ENCODE measurements around the gene ZRSR2.
"Not testable (repeated sequence)": the region's sequence is repeated elsewhere in the genome, so short reads cannot be mapped to it uniquely, and the experiment has no call there.

The ZRSR2 gene, protein sequence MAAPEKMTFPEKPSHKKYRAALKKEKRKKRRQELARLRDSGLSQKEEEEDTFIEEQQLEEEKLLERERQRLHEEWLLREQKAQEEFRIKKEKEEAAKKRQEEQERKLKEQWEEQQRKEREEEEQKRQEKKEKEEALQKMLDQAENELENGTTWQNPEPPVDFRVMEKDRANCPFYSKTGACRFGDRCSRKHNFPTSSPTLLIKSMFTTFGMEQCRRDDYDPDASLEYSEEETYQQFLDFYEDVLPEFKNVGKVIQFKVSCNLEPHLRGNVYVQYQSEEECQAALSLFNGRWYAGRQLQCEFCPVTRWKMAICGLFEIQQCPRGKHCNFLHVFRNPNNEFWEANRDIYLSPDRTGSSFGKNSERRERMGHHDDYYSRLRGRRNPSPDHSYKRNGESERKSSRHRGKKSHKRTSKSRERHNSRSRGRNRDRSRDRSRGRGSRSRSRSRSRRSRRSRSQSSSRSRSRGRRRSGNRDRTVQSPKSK

DNA sequence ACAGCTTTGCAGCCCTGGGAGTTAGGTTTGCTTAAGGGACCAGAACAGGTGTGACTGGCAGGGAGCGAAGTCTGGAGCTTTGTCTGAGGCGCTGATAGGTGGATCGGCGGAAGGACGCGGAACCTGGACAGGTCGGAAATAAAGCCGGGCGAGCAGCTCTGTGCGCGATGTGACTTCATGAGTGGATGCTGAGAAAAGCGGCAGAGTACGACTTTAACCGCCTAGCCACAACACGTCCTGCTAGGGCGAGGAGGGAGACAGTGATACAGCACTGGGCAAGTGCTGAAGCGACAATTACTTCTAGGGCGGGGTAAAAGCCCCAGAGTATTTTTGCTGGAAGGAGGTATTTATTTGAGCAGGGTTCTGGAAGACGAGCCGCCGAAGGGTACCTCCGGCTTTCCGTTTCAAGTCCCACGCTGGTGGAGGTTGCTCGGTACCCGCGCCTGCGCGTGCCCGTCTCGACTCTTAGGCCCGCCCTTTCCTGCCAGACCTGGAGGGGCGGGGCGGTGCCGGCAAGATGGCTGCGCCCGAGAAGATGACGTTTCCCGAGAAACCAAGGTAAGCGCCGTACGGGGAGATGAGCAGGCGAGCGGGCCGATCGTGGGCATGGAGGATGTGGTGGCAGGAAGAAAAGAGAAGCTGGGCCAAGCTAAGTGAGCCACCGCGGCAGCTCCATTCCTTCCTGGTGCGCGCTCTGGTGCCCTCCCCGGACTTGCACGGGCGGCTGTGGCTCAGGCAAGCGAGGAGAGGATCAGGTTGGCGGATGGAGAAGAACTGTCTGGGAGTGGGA is at the start of gene ZRSR2:
Gene ZRSR2 (plus strand): TSS at position 506 of the 790 bp plus-strand sequence. CDS start 12 bp downstream, at position 518.
- H3K27me3 Mint-ChIP-seq, result no peaks in the 10 kb centered on the region
- H3K9me3 Mint-ChIP-seq, result no peaks in the 10 kb centered on the region
- H3K27ac Mint-ChIP-seq, result no peak within 1 kb of the TSS
- H3K36me3 Mint-ChIP-seq (ENCODE audit: low read depth), result peaks cover 21% of the 10 kb centered on the region
- H3K4me1 Mint-ChIP-seq (ENCODE audit: low read depth), result peaks cover 26% of the 10 kb centered on the region
- intact Hi-C loops (cut with micrococcal nuclease), result loop anchor here (2.0 to 10.0 kb wide), 4 partner anchors 15 to 55 kb away; partner anchors contain the start of gene CA5B
- no peak within 1 kb of the TSS for H3K4me3 Mint-ChIP-seq

DNA sequence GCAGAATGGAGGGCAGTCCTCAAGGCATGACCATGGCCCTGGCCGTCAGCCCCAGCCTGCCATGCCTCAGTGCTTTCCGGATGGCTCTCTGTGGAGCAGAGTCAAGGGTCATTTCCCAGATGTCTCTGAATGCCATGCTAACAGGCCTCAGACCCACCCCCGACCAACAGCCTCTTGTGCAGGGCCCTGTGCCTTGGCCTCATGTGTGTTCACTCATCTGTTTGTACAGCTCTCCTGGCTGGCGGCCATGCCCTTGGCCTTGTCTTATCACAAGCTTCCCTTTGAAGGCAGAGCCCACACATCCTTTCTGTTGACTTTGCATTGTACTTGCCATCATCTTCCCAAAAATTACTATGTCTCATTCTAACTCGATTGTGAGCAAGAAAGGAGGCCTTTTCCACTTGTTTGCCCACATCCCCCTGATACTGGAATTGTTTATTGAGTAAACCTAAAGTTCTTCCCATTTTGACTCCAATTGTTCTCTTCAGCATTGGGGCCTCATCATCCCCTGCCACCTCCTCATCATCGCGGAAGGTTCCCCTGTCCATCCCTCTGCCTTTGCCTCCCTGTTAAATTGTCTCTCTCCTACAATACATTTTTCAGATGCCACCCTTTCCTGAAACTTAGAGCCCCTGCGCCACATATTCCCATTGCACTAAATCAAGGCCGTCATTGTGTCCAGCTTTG is 46.0 kb upstream of the ZRSR2 start:
- Mint-ChIP-seq H3K4me1 (ENCODE audit: low read depth) (peaks cover 24% of the 10 kb centered on the region), H3K27ac (no peak overlapping the region), H3K4me3 (no peak overlapping the region), H3K9me3 (no peaks in the 10 kb centered on the region), H3K36me3 (ENCODE audit: low read depth) (peaks cover 37% of the 10 kb centered on the region), H3K27me3 (no peaks in the 10 kb centered on the region)
- intact Hi-C loops (cut with micrococcal nuclease), result no loop called here

DNA sequence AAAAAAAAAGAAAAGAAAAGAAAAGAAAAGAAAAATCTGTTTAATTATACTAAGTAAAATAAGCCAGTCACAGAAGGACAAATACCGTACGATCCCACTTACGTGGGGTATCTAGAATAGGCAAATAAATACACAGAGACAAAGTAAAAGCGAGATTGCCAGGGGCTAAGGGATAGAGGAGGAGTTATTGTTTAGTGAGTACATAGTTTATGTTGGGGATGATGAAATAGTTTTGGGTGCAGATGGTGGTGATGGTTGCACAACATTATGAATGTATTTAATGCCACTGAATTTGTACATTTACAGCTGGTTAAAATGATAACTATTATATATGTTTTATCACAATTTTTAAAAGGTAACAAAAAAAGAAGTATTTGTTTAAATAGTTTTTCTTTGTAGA is 45.1 kb upstream of the ZRSR2 start:
- H3K27me3 Mint-ChIP-seq, result no peaks in the 10 kb centered on the region
- no peaks in the 10 kb centered on the region for H3K9me3 Mint-ChIP-seq
- peaks cover 20% of the 10 kb centered on the region for H3K4me1 Mint-ChIP-seq (ENCODE audit: low read depth)
- intact Hi-C loops (cut with micrococcal nuclease), result no loop called here
- H3K27ac Mint-ChIP-seq, result no peak overlapping the region
- peaks cover 37% of the 10 kb centered on the region for H3K36me3 Mint-ChIP-seq (ENCODE audit: low read depth)
- no peak overlapping the region for H3K4me3 Mint-ChIP-seq

DNA sequence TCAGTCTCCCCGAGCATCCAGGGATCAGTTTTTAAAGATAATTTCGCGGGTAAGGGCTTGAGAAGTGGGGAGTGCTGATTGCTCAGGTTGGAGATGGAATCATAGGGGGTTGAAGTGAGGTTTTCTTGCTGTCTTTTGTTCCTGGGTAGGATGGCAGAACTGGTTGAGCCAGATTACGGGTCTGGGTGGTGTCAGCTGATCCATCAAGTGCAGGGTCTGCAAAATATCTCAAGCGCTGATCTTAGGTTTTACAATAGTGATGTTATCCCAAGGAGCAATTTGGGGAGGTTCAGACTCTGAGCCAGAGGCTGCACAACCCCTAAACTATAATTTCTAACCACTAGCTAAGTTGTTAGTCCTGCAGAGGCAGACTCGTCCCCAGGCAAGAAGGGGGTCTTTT is 43.6 kb upstream of the ZRSR2 start:
- intact Hi-C loops (cut with micrococcal nuclease); H3K27ac Mint-ChIP-seq; H3K27me3 Mint-ChIP-seq; H3K4me3 Mint-ChIP-seq; H3K9me3 Mint-ChIP-seq: not testable (repeated sequence)
- H3K4me1 Mint-ChIP-seq (ENCODE audit: low read depth), result peaks cover 29% of the 10 kb centered on the region
- H3K36me3 Mint-ChIP-seq (ENCODE audit: low read depth), result peaks cover 37% of the 10 kb centered on the region

DNA sequence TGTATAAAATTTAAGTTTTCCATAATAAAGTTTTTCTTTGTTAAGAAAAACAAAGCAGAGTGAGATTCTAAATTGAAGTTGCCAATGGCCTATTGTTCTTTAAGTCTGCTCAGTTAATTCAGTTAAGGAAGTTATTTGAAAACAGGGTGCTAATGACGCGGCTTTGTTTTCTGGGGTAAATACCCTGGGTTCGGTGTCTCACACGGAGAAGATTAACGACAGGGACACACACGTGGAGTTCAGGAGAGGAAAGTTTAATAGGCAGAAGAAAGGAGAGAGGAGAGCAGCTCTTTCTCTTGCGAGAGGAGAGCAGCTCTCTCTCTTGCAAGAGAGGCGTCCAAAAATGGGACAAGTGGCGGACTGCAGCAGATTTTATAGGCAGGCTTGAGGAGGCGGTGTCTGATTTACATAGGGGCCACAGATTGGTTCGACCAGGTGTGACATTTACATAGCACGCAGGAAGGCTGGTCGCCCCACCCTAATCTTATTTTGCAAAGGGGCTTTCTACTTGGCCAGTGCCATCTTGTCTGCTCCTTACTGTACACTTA is 42.6 kb upstream of the ZRSR2 start:
- intact Hi-C loops (cut with micrococcal nuclease), result no loop called here
- peaks cover 26% of the 10 kb centered on the region for H3K36me3 Mint-ChIP-seq (ENCODE audit: low read depth)
- no peak overlapping the region for H3K27ac Mint-ChIP-seq
- H3K4me1 Mint-ChIP-seq (ENCODE audit: low read depth), result peaks cover 29% of the 10 kb centered on the region
- H3K4me3 Mint-ChIP-seq, result no peak overlapping the region
- H3K27me3 Mint-ChIP-seq, result no peaks in the 10 kb centered on the region
- H3K9me3 Mint-ChIP-seq, result no peaks in the 10 kb centered on the region

DNA sequence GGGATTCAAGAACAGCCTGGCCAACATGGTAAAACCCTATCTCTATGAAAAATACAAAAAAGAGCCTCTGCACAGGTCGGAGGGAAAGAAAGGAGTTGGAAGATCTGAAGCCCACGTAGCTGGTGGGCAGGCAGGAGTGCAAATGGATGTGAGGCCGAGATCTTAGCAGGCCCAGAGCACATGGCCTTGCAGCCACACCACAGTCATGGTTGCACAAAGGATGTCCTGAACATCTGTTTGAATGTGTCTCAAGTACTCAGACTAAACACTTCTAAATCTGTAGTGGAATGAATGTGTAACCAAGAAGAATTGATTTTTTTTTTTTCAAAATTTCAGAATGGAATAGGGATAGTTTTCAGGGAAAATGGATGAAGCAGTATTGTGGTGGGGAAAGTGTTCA is 41.4 kb upstream of the ZRSR2 start:
- H3K27me3 Mint-ChIP-seq, result no peaks in the 10 kb centered on the region
- intact Hi-C loops (cut with micrococcal nuclease), result no loop called here
- H3K9me3 Mint-ChIP-seq, result no peaks in the 10 kb centered on the region
- H3K36me3 Mint-ChIP-seq (ENCODE audit: low read depth), result peaks cover 16% of the 10 kb centered on the region
- H3K4me3 Mint-ChIP-seq, result no peak overlapping the region
- H3K27ac Mint-ChIP-seq, result peak overlapping the region; percentile 87
- peaks cover 24% of the 10 kb centered on the region for H3K4me1 Mint-ChIP-seq (ENCODE audit: low read depth)

DNA sequence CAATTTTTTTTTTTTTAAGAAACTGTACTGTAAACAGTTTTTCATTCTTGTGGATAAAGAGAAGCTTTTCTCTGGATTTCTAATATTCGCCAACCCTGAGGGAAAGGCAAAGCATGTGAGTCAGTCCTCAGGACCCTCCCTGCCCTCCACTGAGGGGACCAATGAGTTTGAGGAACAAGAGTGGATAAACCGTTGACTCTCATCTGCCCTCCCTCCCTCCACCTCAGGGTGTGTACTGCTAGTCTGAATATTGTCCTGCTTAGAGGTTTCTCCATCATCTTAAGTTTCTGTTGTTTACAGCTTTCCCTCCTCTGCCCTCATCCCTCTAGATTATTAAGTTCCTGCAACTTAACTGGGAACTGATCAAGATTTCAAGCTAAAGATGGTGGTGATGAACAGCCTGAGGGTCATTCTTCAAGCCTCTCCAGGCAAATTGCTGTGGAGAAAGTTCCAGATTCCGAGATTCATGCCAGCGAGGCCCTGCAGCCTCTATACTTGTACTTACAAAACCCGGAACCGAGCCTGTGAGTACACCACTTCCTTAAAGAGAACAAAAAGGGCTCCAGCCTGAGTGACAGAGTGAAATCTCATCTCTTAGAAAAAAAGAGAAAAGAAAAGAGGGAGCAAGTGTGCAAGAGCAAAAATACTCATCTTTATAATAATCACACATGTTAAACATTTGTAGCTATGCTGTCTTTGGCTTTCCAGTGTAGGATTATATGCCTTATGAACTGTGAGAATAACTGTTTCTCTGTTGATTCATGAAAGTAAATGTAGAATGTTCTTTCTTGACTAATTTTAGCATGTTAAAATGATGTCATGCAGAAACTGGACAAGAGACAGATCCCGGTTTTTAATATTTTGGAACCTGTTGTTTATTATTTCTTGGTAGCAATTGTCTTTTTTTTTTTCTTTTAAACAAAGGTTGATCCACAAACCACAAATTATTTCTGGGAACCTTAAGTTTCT is 40.4 kb upstream of the ZRSR2 start:
- Mint-ChIP-seq H3K4me1 (ENCODE audit: low read depth) (peaks cover 14% of the 10 kb centered on the region), H3K9me3 (no peaks in the 10 kb centered on the region), H3K36me3 (ENCODE audit: low read depth) (peaks cover 10% of the 10 kb centered on the region)

DNA sequence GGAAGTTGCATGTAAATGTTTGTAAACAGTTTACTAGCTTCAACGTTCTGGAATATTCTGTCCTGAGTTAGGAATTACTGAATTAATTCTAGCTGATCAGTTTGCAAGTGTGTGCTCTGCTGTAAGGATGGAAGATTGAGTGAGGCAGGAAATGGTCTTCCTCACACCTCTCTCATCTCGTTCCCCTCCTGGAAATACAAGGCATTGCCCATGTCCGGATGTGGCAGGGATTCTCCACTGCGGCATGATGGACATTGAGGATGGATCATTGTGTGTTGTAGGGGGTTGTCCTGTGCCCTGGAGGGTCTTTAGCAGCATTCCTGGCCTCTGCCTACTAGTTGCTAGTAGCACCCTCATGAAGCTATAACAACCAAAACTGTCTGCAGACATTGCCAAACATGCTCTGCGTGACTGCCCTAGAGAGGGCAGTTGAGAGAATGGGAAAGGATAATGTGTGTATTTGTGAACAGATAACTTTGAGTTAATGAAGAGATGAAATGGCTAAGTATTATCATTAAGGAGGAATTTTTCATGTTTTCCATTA is 39.6 kb upstream of the ZRSR2 start:
- intact Hi-C loops (cut with micrococcal nuclease), result loop anchor here (5.0 kb wide), 1 partner anchor 42 kb away; the partner anchor contains the start of gene ZRSR2
- Mint-ChIP-seq H3K36me3 (ENCODE audit: low read depth) (peaks cover 10% of the 10 kb centered on the region), H3K9me3 (no peaks in the 10 kb centered on the region), H3K4me1 (ENCODE audit: low read depth) (peaks cover 9% of the 10 kb centered on the region), H3K27ac (peak overlapping the region; percentile 87), H3K4me3 (no peak overlapping the region), H3K27me3 (no peaks in the 10 kb centered on the region)

More for the DNA sequence above, 40.4 kb upstream of the ZRSR2 start:
- peak overlapping the region; percentile 87 for H3K27ac Mint-ChIP-seq
- H3K27me3 Mint-ChIP-seq, result no peaks in the 10 kb centered on the region
- no peak overlapping the region for H3K4me3 Mint-ChIP-seq
- intact Hi-C loops (cut with micrococcal nuclease), result loop anchor here (5.0 kb wide), 1 partner anchor 42 kb away; the partner anchor contains the start of gene ZRSR2

DNA sequence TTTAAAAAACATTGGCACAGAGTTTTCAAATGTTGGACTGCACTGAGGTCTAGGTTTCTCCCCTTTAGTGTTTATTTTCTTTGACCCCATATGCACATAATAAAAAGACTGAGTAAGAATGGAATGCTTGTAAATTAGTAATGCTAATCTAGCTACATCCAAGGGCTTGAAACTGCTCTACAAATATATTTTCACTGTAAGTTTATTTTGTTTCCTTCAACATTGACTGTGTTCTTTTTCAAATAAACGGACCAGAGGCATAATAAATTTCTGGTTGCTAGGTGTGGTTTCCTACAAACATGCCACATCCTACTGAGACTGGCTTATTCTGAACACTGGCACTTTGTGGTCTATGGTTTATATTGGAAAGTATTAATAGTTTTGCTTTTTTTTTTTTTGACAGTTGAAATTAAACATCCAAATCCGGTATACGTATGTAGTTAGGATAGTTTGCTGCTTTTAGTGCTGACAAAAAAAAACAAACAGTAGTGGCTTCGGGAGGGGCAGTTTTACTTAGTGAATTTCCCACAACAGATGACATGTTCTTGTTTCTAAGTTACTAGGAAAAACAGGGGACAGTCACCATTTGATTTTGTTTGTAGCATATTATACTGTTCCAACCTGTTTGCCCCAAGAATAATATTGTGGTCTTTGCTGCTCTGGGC is 39.0 kb upstream of the ZRSR2 start:
- H3K36me3 Mint-ChIP-seq (ENCODE audit: low read depth), result peaks cover 10% of the 10 kb centered on the region
- no peaks in the 10 kb centered on the region for H3K9me3 Mint-ChIP-seq
- no peak overlapping the region for H3K4me3 Mint-ChIP-seq
- peak overlapping the region; percentile 87 for H3K27ac Mint-ChIP-seq
- intact Hi-C loops (cut with micrococcal nuclease), result loop anchor here (5.0 kb wide), 1 partner anchor 41 kb away; the partner anchor contains the start of gene ZRSR2
- peaks cover 9% of the 10 kb centered on the region for H3K4me1 Mint-ChIP-seq (ENCODE audit: low read depth)
- H3K27me3 Mint-ChIP-seq, result no peaks in the 10 kb centered on the region

DNA sequence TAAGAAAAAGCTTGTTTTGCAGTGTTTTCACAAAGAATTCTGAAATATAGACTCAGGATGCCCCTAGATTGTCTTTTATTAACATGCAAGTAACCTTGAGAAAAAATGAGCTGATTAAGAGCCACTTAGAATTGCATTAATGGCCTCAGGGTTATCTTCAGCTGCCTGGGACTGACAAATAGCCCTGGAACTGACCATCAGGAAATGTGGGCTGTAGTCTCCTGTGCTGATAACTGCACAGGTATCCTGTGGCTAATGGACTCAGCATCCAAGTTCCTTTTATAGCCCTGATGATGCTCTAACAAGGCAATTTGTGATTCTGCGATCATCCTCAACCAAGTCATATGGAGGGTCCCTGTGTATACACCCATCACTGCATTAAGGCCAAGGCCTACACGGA is 35.2 kb upstream of the ZRSR2 start:
- Mint-ChIP-seq H3K4me1 (ENCODE audit: low read depth) (peaks cover 15% of the 10 kb centered on the region), H3K27ac (no peak overlapping the region), H3K27me3 (no peaks in the 10 kb centered on the region), H3K9me3 (no peaks in the 10 kb centered on the region), H3K4me3 (no peak overlapping the region), H3K36me3 (ENCODE audit: low read depth) (peaks cover 6% of the 10 kb centered on the region)
- intact Hi-C loops (cut with micrococcal nuclease), result no loop called here

DNA sequence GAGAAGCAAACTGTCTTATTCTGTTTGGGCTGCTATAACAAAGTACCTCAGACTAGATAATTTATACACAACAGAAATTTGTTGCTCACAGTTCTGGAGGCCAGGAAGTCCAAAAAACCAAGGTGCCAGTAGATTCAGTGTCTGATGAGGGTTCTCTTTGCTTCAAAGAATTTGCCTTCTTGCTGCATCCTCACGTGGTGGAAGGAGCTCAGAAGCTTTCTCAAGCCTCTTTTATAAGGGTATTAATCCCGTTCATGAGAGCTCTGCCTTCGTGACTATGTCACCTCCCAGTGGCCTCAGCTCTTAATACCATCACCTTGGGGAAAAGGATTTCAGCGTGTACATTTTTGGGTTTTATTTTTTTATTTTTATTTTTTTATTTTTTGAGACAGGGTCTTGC is 32.1 kb upstream of the ZRSR2 start:
- no peaks in the 10 kb centered on the region for H3K27me3 Mint-ChIP-seq
- no peaks in the 10 kb centered on the region for H3K9me3 Mint-ChIP-seq
- peaks cover 6% of the 10 kb centered on the region for H3K36me3 Mint-ChIP-seq (ENCODE audit: low read depth)
- no peak overlapping the region for H3K4me3 Mint-ChIP-seq
- intact Hi-C loops (cut with micrococcal nuclease), result no loop called here
- peaks cover 6% of the 10 kb centered on the region for H3K4me1 Mint-ChIP-seq (ENCODE audit: low read depth)
- H3K27ac Mint-ChIP-seq, result peak overlapping the region; percentile 57

DNA sequence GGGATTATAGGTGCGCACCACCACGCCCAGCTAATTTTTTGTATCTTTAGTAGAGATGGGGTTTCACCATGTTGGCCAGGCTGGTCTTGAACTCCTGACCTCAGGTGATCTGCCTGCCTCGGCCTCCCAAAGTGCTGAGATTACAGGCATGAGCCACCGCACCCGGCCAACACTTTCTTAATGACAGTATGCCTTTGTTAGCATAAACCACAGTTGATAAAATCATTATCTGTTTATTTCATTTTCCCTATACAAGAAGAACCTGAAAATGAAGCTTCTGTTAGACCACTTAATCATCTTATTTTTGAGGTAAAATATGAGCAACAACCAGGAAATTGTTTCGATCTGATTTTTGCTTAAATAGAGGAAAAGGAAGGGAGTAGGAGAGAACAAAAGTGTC is 30.4 kb upstream of the ZRSR2 start:
- H3K27ac Mint-ChIP-seq; H3K27me3 Mint-ChIP-seq; H3K36me3 Mint-ChIP-seq (ENCODE audit: low read depth); H3K4me1 Mint-ChIP-seq (ENCODE audit: low read depth); H3K4me3 Mint-ChIP-seq; H3K9me3 Mint-ChIP-seq: not testable (repeated sequence)
- intact Hi-C loops (cut with micrococcal nuclease), result loop anchor here (5.0 to 10.0 kb wide), 2 partner anchors 65 to 212 kb away; no protein-coding TSS in a partner anchor
